Neural cell (in vitro differentiated cells): ENCODE data around the gene PLA2G2F.

Experiments used
- EP300 ChIP-seq: fragments of 450-650 bp; conservative IDR thresholded peaks from 2 replicates; pipeline ENCODE4 v1.6.1; 2014; ENCODE audit warnings: antibody characterized with exemption, mild to moderate bottlenecking, moderate library complexity; ENCODE audit not compliant: poor library complexity, severe bottlenecking
- EZH2 ChIP-seq: fragments of 200-600, 300-800 bp; shearing (Covaris generic), sonication (generic); IDR thresholded peaks from 2 replicates; pipeline ENCODE4 v1.6.1; 2014; ENCODE audit warnings: antibody characterized with exemption, low read length, borderline replicate concordance, mild to moderate bottlenecking; ENCODE audit not compliant: insufficient read depth, poor library complexity, severe bottlenecking
- POLR2AphosphoS5 ChIP-seq: IDR thresholded peaks from 2 replicates; pipeline ENCODE4 v1.6.1; 2012
- TAF1 ChIP-seq: IDR thresholded peaks from 2 replicates; pipeline ENCODE4 v1.6.1; 2012; ENCODE audit warnings: low read depth
- TF ChIP-seq, protein P1 (sequence below): fragments of 450-650 bp; IDR thresholded peaks from 2 replicates; pipeline ENCODE4 v1.5.1; 2014; ENCODE audit warnings: antibody characterized with exemption, mild to moderate bottlenecking, moderate library complexity; ENCODE audit not compliant: poor library complexity, severe bottlenecking
- TF ChIP-seq, protein P2 (sequence below): IDR thresholded peaks from 2 replicates; pipeline ENCODE4 v1.6.1; 2012; ENCODE audit warnings: borderline replicate concordance

DNA sequence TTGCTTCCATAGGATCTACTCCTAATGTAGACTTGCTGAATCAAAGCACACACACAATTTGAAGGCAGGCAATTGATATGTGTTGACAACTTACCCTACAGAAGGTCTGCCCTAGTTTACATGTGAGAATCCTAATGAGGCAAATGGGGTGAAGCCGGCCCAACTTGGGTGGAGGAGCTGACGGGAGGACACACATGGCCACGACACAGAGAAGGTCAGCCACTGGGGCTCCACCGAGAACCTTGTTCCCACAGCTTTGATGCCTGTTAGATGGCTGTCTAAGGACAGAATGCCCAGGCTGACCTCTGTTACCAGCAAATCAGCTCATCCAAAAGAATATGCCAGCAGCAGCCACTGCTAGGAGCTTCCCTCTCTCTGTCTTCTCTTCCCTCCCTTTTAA is 18.3 kb upstream of the PLA2G2F start:
- TF ChIP-seq EZH2 (no peak), TAF1 (no peak), EP300 (no peak), POLR2AphosphoS5 (no peak)
- TF ChIP-seq, protein P1, sequence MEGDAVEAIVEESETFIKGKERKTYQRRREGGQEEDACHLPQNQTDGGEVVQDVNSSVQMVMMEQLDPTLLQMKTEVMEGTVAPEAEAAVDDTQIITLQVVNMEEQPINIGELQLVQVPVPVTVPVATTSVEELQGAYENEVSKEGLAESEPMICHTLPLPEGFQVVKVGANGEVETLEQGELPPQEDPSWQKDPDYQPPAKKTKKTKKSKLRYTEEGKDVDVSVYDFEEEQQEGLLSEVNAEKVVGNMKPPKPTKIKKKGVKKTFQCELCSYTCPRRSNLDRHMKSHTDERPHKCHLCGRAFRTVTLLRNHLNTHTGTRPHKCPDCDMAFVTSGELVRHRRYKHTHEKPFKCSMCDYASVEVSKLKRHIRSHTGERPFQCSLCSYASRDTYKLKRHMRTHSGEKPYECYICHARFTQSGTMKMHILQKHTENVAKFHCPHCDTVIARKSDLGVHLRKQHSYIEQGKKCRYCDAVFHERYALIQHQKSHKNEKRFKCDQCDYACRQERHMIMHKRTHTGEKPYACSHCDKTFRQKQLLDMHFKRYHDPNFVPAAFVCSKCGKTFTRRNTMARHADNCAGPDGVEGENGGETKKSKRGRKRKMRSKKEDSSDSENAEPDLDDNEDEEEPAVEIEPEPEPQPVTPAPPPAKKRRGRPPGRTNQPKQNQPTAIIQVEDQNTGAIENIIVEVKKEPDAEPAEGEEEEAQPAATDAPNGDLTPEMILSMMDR, result no peak
- TF ChIP-seq, protein P2, sequence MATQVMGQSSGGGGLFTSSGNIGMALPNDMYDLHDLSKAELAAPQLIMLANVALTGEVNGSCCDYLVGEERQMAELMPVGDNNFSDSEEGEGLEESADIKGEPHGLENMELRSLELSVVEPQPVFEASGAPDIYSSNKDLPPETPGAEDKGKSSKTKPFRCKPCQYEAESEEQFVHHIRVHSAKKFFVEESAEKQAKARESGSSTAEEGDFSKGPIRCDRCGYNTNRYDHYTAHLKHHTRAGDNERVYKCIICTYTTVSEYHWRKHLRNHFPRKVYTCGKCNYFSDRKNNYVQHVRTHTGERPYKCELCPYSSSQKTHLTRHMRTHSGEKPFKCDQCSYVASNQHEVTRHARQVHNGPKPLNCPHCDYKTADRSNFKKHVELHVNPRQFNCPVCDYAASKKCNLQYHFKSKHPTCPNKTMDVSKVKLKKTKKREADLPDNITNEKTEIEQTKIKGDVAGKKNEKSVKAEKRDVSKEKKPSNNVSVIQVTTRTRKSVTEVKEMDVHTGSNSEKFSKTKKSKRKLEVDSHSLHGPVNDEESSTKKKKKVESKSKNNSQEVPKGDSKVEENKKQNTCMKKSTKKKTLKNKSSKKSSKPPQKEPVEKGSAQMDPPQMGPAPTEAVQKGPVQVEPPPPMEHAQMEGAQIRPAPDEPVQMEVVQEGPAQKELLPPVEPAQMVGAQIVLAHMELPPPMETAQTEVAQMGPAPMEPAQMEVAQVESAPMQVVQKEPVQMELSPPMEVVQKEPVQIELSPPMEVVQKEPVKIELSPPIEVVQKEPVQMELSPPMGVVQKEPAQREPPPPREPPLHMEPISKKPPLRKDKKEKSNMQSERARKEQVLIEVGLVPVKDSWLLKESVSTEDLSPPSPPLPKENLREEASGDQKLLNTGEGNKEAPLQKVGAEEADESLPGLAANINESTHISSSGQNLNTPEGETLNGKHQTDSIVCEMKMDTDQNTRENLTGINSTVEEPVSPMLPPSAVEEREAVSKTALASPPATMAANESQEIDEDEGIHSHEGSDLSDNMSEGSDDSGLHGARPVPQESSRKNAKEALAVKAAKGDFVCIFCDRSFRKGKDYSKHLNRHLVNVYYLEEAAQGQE, result no peak
